Thoracic aorta endothelial cell (primary cell): ENCODE results near the gene SAPCD1. TPM values are rescaled to one million over a fixed set of nuclear protein-coding genes. Genes with fewer than 3 reads are reported as not detected.

ENCODE experiments used
- small RNA-seq: library from RNA; depleted of rRNA; stranded (forward); fragments of <200 nt; gene quantifications from one replicate; pipeline ENCODE3, GENCODE V24; 2012
- total RNA-seq: library from RNA; depleted of rRNA; stranded (reverse); fragments of >200 nt; gene quantifications from 2 replicates; pipeline ENCODE4 v1.2.3, GENCODE V29; 2012

The SAPCD1 gene
- total RNA-seq: 0.66 and 1.6 TPM in 2 replicates

GRCh38 chr6:31762356-31762755 is at the start of gene SAPCD1:
SAPCD1 (plus strand) TSS chr6:31762656; CDS start chr6:31763055, 399 bp downstream.

GRCh38 chr6:31715022-31715958 is 47.2 kb upstream of the SAPCD1 start, which contains the start of gene LY6G6D:
LY6G6D (plus strand) TSS chr6:31715348; CDS start chr6:31715356, 8 bp downstream.

GRCh38 chr6:31721351-31722020 is 41.0 kb upstream of the SAPCD1 start, which contains the start of gene LY6G6C:
LY6G6C (minus strand) TSS chr6:31721746; CDS start chr6:31721679, 67 bp downstream.

GRCh38 chr6:31723245-31723979 is 39.0 kb upstream of the SAPCD1 start, which contains the start of gene MPIG6B:
MPIG6B (plus strand) TSS chr6:31723373; CDS start chr6:31723384, 11 bp downstream.

GRCh38 chr6:31728767-31729514 is 33.5 kb upstream of the SAPCD1 start, which contains the start of gene DDAH2:
DDAH2 (minus strand) TSS chr6:31729299; CDS start chr6:31729161, 138 bp downstream.

GRCh38 chr6:31736021-31736767 is 26.3 kb upstream of the SAPCD1 start, which contains the start of gene CLIC1:
CLIC1 (minus strand) TSS chr6:31736530; CDS start chr6:31736300, 230 bp downstream.

GRCh38 chr6:31739639-31740396 is 22.6 kb upstream of the SAPCD1 start, which contains the start of gene MSH5:
MSH5 (plus strand) TSS chr6:31740005; CDS start chr6:31740467, 462 bp downstream.

GRCh38 chr6:31776989-31777666 is 14.7 kb downstream of the SAPCD1 start, which contains the start of gene VWA7:
VWA7 (minus strand) TSS chr6:31777328; CDS start chr6:31776779, 549 bp downstream.

GRCh38 chr6:31795616-31796298 is 33.3 kb downstream of the SAPCD1 start, which contains the start of gene VARS1:
VARS1 (minus strand) TSS chr6:31795752; CDS start chr6:31795217, 535 bp downstream.

GRCh38 chr6:31806470-31807272 is 44.2 kb downstream of the SAPCD1 start, which contains the start of gene LSM2:
LSM2 (minus strand) TSS chr6:31806966; CDS start chr6:31806757, 209 bp downstream.

Small RNA genes within 50 kb of the gene (small RNA-seq; reads per million reads assigned to genes)
- gene LY6G6D: not detected
- not detected for gene MSH5-SAPCD1
- not detected for gene RF00019
- not detected for gene RNU6-850P
- gene SAPCD1: not detected

Other genes with a start within 250 kb of the SAPCD1 start
- not detected in 2 replicates for gene MCCD1, start 233.7 kb upstream of the SAPCD1 start, total RNA-seq
- gene DDX39B, start 220.7 kb upstream of the SAPCD1 start, total RNA-seq: 455 and 468 TPM in 2 replicates
- 0.50 and 0.53 TPM in 2 replicates for gene ATP6V1G2, start 216.0 kb upstream of the SAPCD1 start, total RNA-seq
- 17.1 and 19.1 TPM in 2 replicates for gene NFKBIL1, start 215.0 kb upstream of the SAPCD1 start, total RNA-seq
- gene LTA, start 190.4 kb upstream of the SAPCD1 start, total RNA-seq: not detected in 2 replicates
- not detected in 2 replicates for gene TNF, start 187.1 kb upstream of the SAPCD1 start, total RNA-seq
- gene LTB, start 180.2 kb upstream of the SAPCD1 start, total RNA-seq: 0.80 and 1.2 TPM in 2 replicates
- 0.29 and 0.40 TPM in 2 replicates for gene LST1, start 176.4 kb upstream of the SAPCD1 start, total RNA-seq
- gene NCR3, start 169.7 kb upstream of the SAPCD1 start, total RNA-seq: not detected in 2 replicates
- not detected in 2 replicates for gene AIF1, start 147.4 kb upstream of the SAPCD1 start, total RNA-seq
- 84.0 and 112 TPM in 2 replicates for gene PRRC2A, start 141.9 kb upstream of the SAPCD1 start, total RNA-seq
- 149 and 209 TPM in 2 replicates for gene BAG6, start 110.0 kb upstream of the SAPCD1 start, total RNA-seq
- 0.29 TPM in 1 of 2 replicates, not detected in the other for gene APOM, start 106.8 kb upstream of the SAPCD1 start, total RNA-seq
- 11.8 and 12.0 TPM in 2 replicates for gene C6orf47, start 101.9 kb upstream of the SAPCD1 start, total RNA-seq
- gene GPANK1, start 97.7 kb upstream of the SAPCD1 start, total RNA-seq: 11.8 and 15.4 TPM in 2 replicates
- 178 and 196 TPM in 2 replicates for gene CSNK2B, start 96.6 kb upstream of the SAPCD1 start, total RNA-seq
- gene LY6G5B, start 92.7 kb upstream of the SAPCD1 start, total RNA-seq: 5.7 and 7.2 TPM in 2 replicates
- gene LY6G5C, start 81.6 kb upstream of the SAPCD1 start, total RNA-seq: 1.3 and 1.6 TPM in 2 replicates
- 26.7 and 30.5 TPM in 2 replicates for gene ABHD16A, start 59.3 kb upstream of the SAPCD1 start, total RNA-seq
- gene LY6G6F, start 55.8 kb upstream of the SAPCD1 start, total RNA-seq: not detected in 2 replicates
- gene LY6G6D, start 47.3 kb upstream of the SAPCD1 start, total RNA-seq: not detected in 2 replicates
- gene LY6G6C, start 40.9 kb upstream of the SAPCD1 start, total RNA-seq: not detected in 2 replicates
- gene MPIG6B, start 39.3 kb upstream of the SAPCD1 start, total RNA-seq: not detected in 2 replicates
- gene DDAH2, start 33.4 kb upstream of the SAPCD1 start, total RNA-seq: 35.2 and 44.4 TPM in 2 replicates
- gene CLIC1, start 26.1 kb upstream of the SAPCD1 start, total RNA-seq: 650 and 798 TPM in 2 replicates
- 18.6 and 30.9 TPM in 2 replicates for gene MSH5, start 22.7 kb upstream of the SAPCD1 start, total RNA-seq
- gene VWA7, start 14.7 kb downstream of the SAPCD1 start, total RNA-seq: 0.27 and 0.29 TPM in 2 replicates
- 80.2 and 96.9 TPM in 2 replicates for gene VARS1, start 33.1 kb downstream of the SAPCD1 start, total RNA-seq
- gene LSM2, start 44.3 kb downstream of the SAPCD1 start, total RNA-seq: 51.3 and 55.1 TPM in 2 replicates
- gene HSPA1L, start 52.6 kb downstream of the SAPCD1 start, total RNA-seq: 0.40 and 0.57 TPM in 2 replicates
- 35.1 and 75.0 TPM in 2 replicates for gene HSPA1A, start 52.9 kb downstream of the SAPCD1 start, total RNA-seq
- 26.1 and 97.3 TPM in 2 replicates for gene HSPA1B, start 65.1 kb downstream of the SAPCD1 start, total RNA-seq
- gene NEU1, start 100.2 kb downstream of the SAPCD1 start, total RNA-seq: 43.5 and 45.3 TPM in 2 replicates
- 0.13 and 0.65 TPM in 2 replicates for gene SLC44A4, start 116.3 kb downstream of the SAPCD1 start, total RNA-seq
- gene EHMT2, start 135.0 kb downstream of the SAPCD1 start, total RNA-seq: 34.0 and 40.5 TPM in 2 replicates
- gene ZBTB12, start 139.4 kb downstream of the SAPCD1 start, total RNA-seq: 1.1 and 1.3 TPM in 2 replicates
- gene C2, start 165.1 kb downstream of the SAPCD1 start, total RNA-seq: not detected in 2 replicates
- gene CFB, start 183.4 kb downstream of the SAPCD1 start, total RNA-seq: 1.3 TPM in 2 replicates
- gene NELFE, start 196.3 kb downstream of the SAPCD1 start, total RNA-seq: 99.7 and 101 TPM in 2 replicates
- gene SKIC2, start 196.5 kb downstream of the SAPCD1 start, total RNA-seq: 38.3 and 43.7 TPM in 2 replicates
- gene DXO, start 209.5 kb downstream of the SAPCD1 start, total RNA-seq: 13.2 and 14.2 TPM in 2 replicates
- 0.86 and 1.6 TPM in 2 replicates for gene C4A, start 219.4 kb downstream of the SAPCD1 start, total RNA-seq